Mammary epithelial cell (primary cell): ENCODE measurements around the gene PPP1R26.

ENCODE experiments used
- EZH2 ChIP-seq: IDR thresholded peaks from 2 replicates; pipeline ENCODE4 v1.6.1; 2012; ENCODE audit warnings: low read length, inconsistent platforms, borderline replicate concordance
- TF ChIP-seq, protein P1 (sequence below), 2 donors: IDR thresholded peaks in 1 of 2; conservative IDR thresholded peaks in 1 of 2; 2 replicates each; pipeline ENCODE4 v1.5.1; 2011 to 2012; ENCODE audit warnings: inconsistent platforms in 2 of 2, low read length in 2 of 2, mild to moderate bottlenecking in 2 of 2, control low read depth in 1 of 2, low read depth in 1 of 2; ENCODE audit not compliant: insufficient read depth in 1 of 2; ENCODE audit errors: extremely low read depth in 1 of 2

DNA sequence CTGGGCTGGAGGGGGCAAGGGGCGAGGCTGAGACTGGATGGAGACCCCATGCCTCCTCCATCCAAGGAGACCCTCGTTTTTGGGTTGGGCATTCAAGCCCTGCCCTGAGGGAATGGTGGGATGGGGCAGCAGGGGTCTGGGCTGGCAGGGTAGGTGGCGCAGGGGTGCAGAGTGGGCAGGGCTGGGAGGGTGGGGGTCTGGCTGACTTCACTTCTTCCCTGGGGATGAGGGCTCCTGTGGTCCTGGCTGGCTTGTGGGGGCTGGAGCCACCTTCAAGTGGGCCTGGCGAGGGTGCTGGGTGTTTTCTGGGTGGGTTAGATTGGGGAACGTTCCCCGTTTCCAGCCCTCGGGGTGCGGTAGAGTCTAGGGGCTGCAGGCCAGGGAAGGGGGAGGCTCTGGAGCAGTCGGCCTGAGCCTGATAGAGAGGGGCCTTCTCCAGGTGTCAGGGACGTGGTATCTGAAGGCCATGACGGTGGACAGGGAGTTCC lies 42.1 kb downstream of the PPP1R26 start:
- TF ChIP-seq, protein P1, sequence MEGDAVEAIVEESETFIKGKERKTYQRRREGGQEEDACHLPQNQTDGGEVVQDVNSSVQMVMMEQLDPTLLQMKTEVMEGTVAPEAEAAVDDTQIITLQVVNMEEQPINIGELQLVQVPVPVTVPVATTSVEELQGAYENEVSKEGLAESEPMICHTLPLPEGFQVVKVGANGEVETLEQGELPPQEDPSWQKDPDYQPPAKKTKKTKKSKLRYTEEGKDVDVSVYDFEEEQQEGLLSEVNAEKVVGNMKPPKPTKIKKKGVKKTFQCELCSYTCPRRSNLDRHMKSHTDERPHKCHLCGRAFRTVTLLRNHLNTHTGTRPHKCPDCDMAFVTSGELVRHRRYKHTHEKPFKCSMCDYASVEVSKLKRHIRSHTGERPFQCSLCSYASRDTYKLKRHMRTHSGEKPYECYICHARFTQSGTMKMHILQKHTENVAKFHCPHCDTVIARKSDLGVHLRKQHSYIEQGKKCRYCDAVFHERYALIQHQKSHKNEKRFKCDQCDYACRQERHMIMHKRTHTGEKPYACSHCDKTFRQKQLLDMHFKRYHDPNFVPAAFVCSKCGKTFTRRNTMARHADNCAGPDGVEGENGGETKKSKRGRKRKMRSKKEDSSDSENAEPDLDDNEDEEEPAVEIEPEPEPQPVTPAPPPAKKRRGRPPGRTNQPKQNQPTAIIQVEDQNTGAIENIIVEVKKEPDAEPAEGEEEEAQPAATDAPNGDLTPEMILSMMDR (conservative IDR thresholded peaks at IDR 0.05 in 1 of 2, IDR thresholded peaks at IDR 0.05 in 1 of 2; ENCODE audit: extremely low read depth in 1 of 2, insufficient read depth in 1 of 2, low read depth in 1 of 2, low read length in 2 of 2): no peak
- TF ChIP-seq EZH2: no peak
